Activated T-helper 2 cell treated with anti-CD3 and anti-CD28 coated beads, Interferon-gamma antibody, Interleukin-2, Interleukin-4, amounts not matched to agents 10 μg/mL and 5 μg/mL and 100 μg/mL, durations not matched to agents 14 hours and 24 hours and 36 hours (primary cell): ENCODE data around the gene MAN1A2. TPM values are rescaled to one million over a fixed set of nuclear protein-coding genes. Genes with fewer than 3 reads are reported as not detected.

Experiments used
- DNase-seq: peaks from one replicate; pipeline ENCODE4 v3.0.0; 2021; ENCODE audit warnings: low spot score
- H3K27ac Mint-ChIP-seq: one replicate; pipeline ENCODE4 v1.8.0; 2021; ENCODE audit warnings: mixed read lengths
- H3K27me3 Mint-ChIP-seq: one replicate; pipeline ENCODE4 v1.8.0; 2021; ENCODE audit warnings: low read depth, mixed read lengths
- H3K36me3 Mint-ChIP-seq: one replicate; pipeline ENCODE4 v1.8.0; 2021; ENCODE audit warnings: low read depth, mixed read lengths
- H3K4me1 Mint-ChIP-seq: one replicate; pipeline ENCODE4 v1.8.0; 2021; ENCODE audit warnings: low read depth, mixed read lengths
- H3K4me3 Mint-ChIP-seq: one replicate; pipeline ENCODE4 v1.8.0; 2021; ENCODE audit warnings: low read depth, mild to moderate bottlenecking, moderate library complexity, mixed read lengths
- H3K9me3 Mint-ChIP-seq: one replicate; pipeline ENCODE4 v1.8.0; 2021; ENCODE audit warnings: mixed read lengths
- intact Hi-C: fragments of 100-400 bp; cut with micrococcal nuclease; formaldehyde crosslinking; loops from one replicate; pipeline ENCODE4 v1.15.1; 2023
- total RNA-seq: library from RNA; stranded (reverse); gene quantifications from 2 replicates; pipeline ENCODE4 v1.2.3, GENCODE V29; 2022

Gene MAN1A2
- total RNA-seq, 1 donor from 2014 or later: 27.1 TPM

- Mint-ChIP-seq H3K4me3 (no peak overlapping the region), H3K9me3 (peaks cover 4% of the 10 kb centered on the region), H3K27me3 (peaks cover 17% of the 10 kb centered on the region), H3K27ac (no peak overlapping the region), H3K4me1 (peaks cover 10% of the 10 kb centered on the region), H3K36me3 (no peaks in the 10 kb centered on the region)
- intact Hi-C loops: no loop called here
- DNase-seq: peak; percentile 1
Measured at GRCh38 chr1:117561071-117561470, 193.8 kb downstream of the MAN1A2 start.

GRCh38 chr1:117561551-117561950, 194.3 kb downstream of the MAN1A2 start:
- intact Hi-C loops: no loop called here
- Mint-ChIP-seq H3K9me3 (peaks cover 4% of the 10 kb centered on the region), H3K27ac (no peak overlapping the region), H3K27me3 (peaks cover 17% of the 10 kb centered on the region), H3K4me3 (no peak overlapping the region), H3K4me1 (peaks cover 10% of the 10 kb centered on the region), H3K36me3 (no peaks in the 10 kb centered on the region)
- DNase-seq: peak; percentile 5

GRCh38 chr1:117562581-117563491, 195.6 kb downstream of the MAN1A2 start:
- no peaks in the 10 kb centered on the region for H3K36me3 Mint-ChIP-seq
- H3K9me3 Mint-ChIP-seq: peaks cover 4% of the 10 kb centered on the region
- no peak overlapping the region for H3K4me3 Mint-ChIP-seq
- intact Hi-C loops: no loop called here
- no peak overlapping the region for H3K27ac Mint-ChIP-seq
- peaks cover 6% of the 10 kb centered on the region for H3K4me1 Mint-ChIP-seq
- DNase-seq: peak; percentile 5
- peaks cover 6% of the 10 kb centered on the region for H3K27me3 Mint-ChIP-seq

GRCh38 chr1:117563492-117563875, 196.2 kb downstream of the MAN1A2 start:
- peak; percentile 4 for DNase-seq
- intact Hi-C loops: no loop called here
- Mint-ChIP-seq H3K27ac (no peak overlapping the region), H3K36me3 (no peaks in the 10 kb centered on the region), H3K4me1 (peaks cover 6% of the 10 kb centered on the region), H3K27me3 (peaks cover 6% of the 10 kb centered on the region), H3K4me3 (no peak overlapping the region), H3K9me3 (peaks cover 4% of the 10 kb centered on the region)

GRCh38 chr1:117564227-117565075, 197.2 kb downstream of the MAN1A2 start:
- intact Hi-C loops: no loop called here
- no peaks in the 10 kb centered on the region for H3K36me3 Mint-ChIP-seq
- H3K9me3 Mint-ChIP-seq: peaks cover under 1% of the 10 kb centered on the region
- H3K27me3 Mint-ChIP-seq: peaks cover 8% of the 10 kb centered on the region
- no peak overlapping the region for H3K27ac Mint-ChIP-seq
- H3K4me1 Mint-ChIP-seq: peaks cover 6% of the 10 kb centered on the region
- peak; percentile 1 for DNase-seq
- H3K4me3 Mint-ChIP-seq: no peak overlapping the region

GRCh38 chr1:117565076-117565556, 197.9 kb downstream of the MAN1A2 start:
- no peak for DNase-seq
- Mint-ChIP-seq H3K9me3 (no peaks in the 10 kb centered on the region), H3K27ac (no peak overlapping the region), H3K27me3 (peaks cover 10% of the 10 kb centered on the region), H3K4me1 (peaks cover 6% of the 10 kb centered on the region), H3K4me3 (no peak overlapping the region), H3K36me3 (no peaks in the 10 kb centered on the region)
- intact Hi-C loops: no loop called here

- Mint-ChIP-seq H3K27me3 (peaks cover 15% of the 10 kb centered on the region), H3K4me1 (peaks cover 6% of the 10 kb centered on the region), H3K4me3 (no peak overlapping the region), H3K9me3 (no peaks in the 10 kb centered on the region), H3K36me3 (no peaks in the 10 kb centered on the region), H3K27ac (no peak overlapping the region)
- no peak for DNase-seq
- intact Hi-C loops: no loop called here
Measured at GRCh38 chr1:117565745-117566455, 198.7 kb downstream of the MAN1A2 start.

GRCh38 chr1:117566556-117566955, 199.3 kb downstream of the MAN1A2 start:
- DNase-seq: no peak
- Mint-ChIP-seq H3K9me3 (no peaks in the 10 kb centered on the region), H3K4me1 (peaks cover 8% of the 10 kb centered on the region), H3K36me3 (no peaks in the 10 kb centered on the region), H3K27ac (no peak overlapping the region), H3K4me3 (no peak overlapping the region), H3K27me3 (peaks cover 16% of the 10 kb centered on the region)
- intact Hi-C loops: no loop called here

- peaks cover 13% of the 10 kb centered on the region for H3K4me1 Mint-ChIP-seq
- DNase-seq: no peak
- intact Hi-C loops: no loop called here
- no peak overlapping the region for H3K4me3 Mint-ChIP-seq
- H3K36me3 Mint-ChIP-seq: no peaks in the 10 kb centered on the region
- H3K27ac Mint-ChIP-seq: no peak overlapping the region
- H3K9me3 Mint-ChIP-seq: no peaks in the 10 kb centered on the region
- peaks cover 18% of the 10 kb centered on the region for H3K27me3 Mint-ChIP-seq
Measured at GRCh38 chr1:117567435-117567834, 200.2 kb downstream of the MAN1A2 start.

- Mint-ChIP-seq H3K4me3 (no peak overlapping the region), H3K9me3 (no peaks in the 10 kb centered on the region), H3K4me1 (peaks cover 18% of the 10 kb centered on the region), H3K27ac (no peak overlapping the region), H3K27me3 (peaks cover 18% of the 10 kb centered on the region), H3K36me3 (no peaks in the 10 kb centered on the region)
- DNase-seq: no peak
- intact Hi-C loops: loop anchor here (1.0 kb wide), 1 partner anchor 22 kb away; no protein-coding TSS in a partner anchor
Measured at GRCh38 chr1:117567976-117568375, 200.7 kb downstream of the MAN1A2 start.

- Mint-ChIP-seq H3K36me3 (no peaks in the 10 kb centered on the region), H3K4me3 (no peak overlapping the region), H3K27me3 (peaks cover 16% of the 10 kb centered on the region), H3K9me3 (no peaks in the 10 kb centered on the region), H3K27ac (no peak overlapping the region), H3K4me1 (peaks cover 18% of the 10 kb centered on the region)
- DNase-seq: no peak
- intact Hi-C loops: loop anchor here (1.0 kb wide), 1 partner anchor 23 kb away; no protein-coding TSS in a partner anchor
Measured at GRCh38 chr1:117568999-117569398, 201.8 kb downstream of the MAN1A2 start.

GRCh38 chr1:117569856-117570255, 202.6 kb downstream of the MAN1A2 start:
- H3K9me3 Mint-ChIP-seq: no peaks in the 10 kb centered on the region
- H3K4me1 Mint-ChIP-seq: peaks cover 15% of the 10 kb centered on the region
- intact Hi-C loops: no loop called here
- no peaks in the 10 kb centered on the region for H3K36me3 Mint-ChIP-seq
- peaks cover 13% of the 10 kb centered on the region for H3K27me3 Mint-ChIP-seq
- DNase-seq: no peak
- H3K4me3 Mint-ChIP-seq: no peak overlapping the region
- H3K27ac Mint-ChIP-seq: no peak overlapping the region
